KMS-11 (cell line): ENCODE measurements around the gene FAM32A.

ENCODE experiments used
- H2AFZ ChIP-seq: fragments of 200-600 bp; sonication (generic); 2 replicates; pipeline ENCODE4 v1.6.1; 2016; ENCODE audit warnings: antibody characterized with exemption, mixed run types, low read depth
- H3K27ac ChIP-seq: fragments of 200-600 bp; sonication (generic); 2 replicates; pipeline ENCODE4 v1.6.1; 2016; ENCODE audit warnings: mild to moderate bottlenecking, mixed run types
- H3K27me3 ChIP-seq: fragments of 200-600 bp; sonication (generic); 2 replicates; pipeline ENCODE4 v1.6.1; 2017; ENCODE audit warnings: mild to moderate bottlenecking, low read depth, mixed run types, moderate library complexity; ENCODE audit not compliant: insufficient read depth
- H3K36me3 ChIP-seq: fragments of 200-600 bp; sonication (generic); 2 replicates; pipeline ENCODE4 v1.6.1; 2017; ENCODE audit warnings: mild to moderate bottlenecking, mixed run types; ENCODE audit not compliant: insufficient read depth
- H3K4me1 ChIP-seq: fragments of 200-600 bp; sonication (generic); 2 replicates; pipeline ENCODE4 v1.6.1; 2016; ENCODE audit warnings: mild to moderate bottlenecking, low read depth, mixed run types; ENCODE audit not compliant: poor library complexity, severe bottlenecking
- H3K4me2 ChIP-seq: fragments of 200-600 bp; sonication (generic); 2 replicates; pipeline ENCODE4 v1.7.0; 2016; ENCODE audit warnings: mild to moderate bottlenecking, mixed run types
- H3K4me3 ChIP-seq: fragments of 200-600 bp; sonication (generic); IDR thresholded peaks from 2 replicates; pipeline ENCODE4 v1.6.1; 2017; ENCODE audit warnings: low read depth, low read length, mixed read lengths; ENCODE audit not compliant: insufficient read depth
- H3K79me2 ChIP-seq: fragments of 200-600 bp; sonication (generic); 2 replicates; pipeline ENCODE4 v1.6.1; 2016; ENCODE audit warnings: low read depth, mixed run types; ENCODE audit not compliant: insufficient read depth
- H3K9ac ChIP-seq: fragments of 200-600 bp; sonication (generic); 2 replicates; pipeline ENCODE4 v1.6.1; 2016; ENCODE audit warnings: mild to moderate bottlenecking, mixed run types
- H4K20me1 ChIP-seq: fragments of 200-600 bp; sonication (generic); 2 replicates; pipeline ENCODE4 v1.6.1; 2016; ENCODE audit warnings: mild to moderate bottlenecking, mixed run types; ENCODE audit not compliant: insufficient read depth
- CTCF ChIP-seq: fragments of 200-600 bp; sonication (generic); conservative IDR thresholded peaks from 2 replicates; pipeline ENCODE4 v1.6.1; 2017; ENCODE audit warnings: low read depth, mild to moderate bottlenecking, antibody characterized with exemption, low read length, moderate library complexity, mixed read lengths

Gene FAM32A

GRCh38 chr19:16203256-16204004, 18.2 kb downstream of the FAM32A start:
- no peak overlapping the region for H3K4me2 ChIP-seq
- H3K79me2 ChIP-seq = peaks cover 9% of the 10 kb centered on the region
- H3K36me3 ChIP-seq = no peaks in the 10 kb centered on the region
- TF ChIP-seq CTCF = no peak
- H3K4me1 ChIP-seq = peaks cover 24% of the 10 kb centered on the region
- H3K4me3 ChIP-seq = no peak overlapping the region
- H3K27ac ChIP-seq = no peak overlapping the region
- H4K20me1 ChIP-seq = no peaks in the 10 kb centered on the region
- no peaks in the 10 kb centered on the region for H3K27me3 ChIP-seq
- H2AFZ ChIP-seq = no peak overlapping the region
- H3K9ac ChIP-seq = no peak overlapping the region

- H2AFZ ChIP-seq = no peak overlapping the region
- no peak overlapping the region for H3K4me3 ChIP-seq
- peaks cover 19% of the 10 kb centered on the region for H3K4me1 ChIP-seq
- H3K79me2 ChIP-seq = peaks cover 4% of the 10 kb centered on the region; the same call in 1 of the 2 replicates
- H3K27me3 ChIP-seq = no peaks in the 10 kb centered on the region
- H3K36me3 ChIP-seq = no peaks in the 10 kb centered on the region
- no peak for TF ChIP-seq CTCF
- H3K9ac ChIP-seq = no peak overlapping the region
- no peak overlapping the region for H3K4me2 ChIP-seq
- no peak overlapping the region for H3K27ac ChIP-seq
- H4K20me1 ChIP-seq = no peaks in the 10 kb centered on the region
Observed at GRCh38 chr19:16204005-16204294, 18.7 kb downstream of the FAM32A start.

GRCh38 chr19:16205205-16206045, 20.2 kb downstream of the FAM32A start:
- no peaks in the 10 kb centered on the region for H4K20me1 ChIP-seq

GRCh38 chr19:16206046-16206605, 20.9 kb downstream of the FAM32A start:
- Histone ChIP-seq H4K20me1 (no peaks in the 10 kb centered on the region), H3K4me1 (peaks cover 17% of the 10 kb centered on the region), H3K9ac (no peak overlapping the region), H3K4me2 (no peak overlapping the region), H3K27me3 (no peaks in the 10 kb centered on the region), H3K27ac (no peak overlapping the region), H3K79me2 (no peaks in the 10 kb centered on the region), H3K36me3 (no peaks in the 10 kb centered on the region), H3K4me3 (no peak overlapping the region), H2AFZ (no peak overlapping the region)
- TF ChIP-seq CTCF = no peak

More at GRCh38 chr19:16205205-16206045, 20.2 kb downstream of the FAM32A start:
- Histone ChIP-seq H3K79me2 (no peaks in the 10 kb centered on the region), H3K27me3 (no peaks in the 10 kb centered on the region), H3K9ac (no peak overlapping the region), H3K4me2 (no peak overlapping the region), H2AFZ (no peak overlapping the region), H3K4me3 (no peak overlapping the region), H3K27ac (no peak overlapping the region), H3K36me3 (no peaks in the 10 kb centered on the region), H3K4me1 (peaks cover 17% of the 10 kb centered on the region)
- TF ChIP-seq CTCF = no peak
